GM12891 (cell line): ENCODE results near the gene GRB14.
"Not testable (repeated sequence)": the region's sequence is repeated elsewhere in the genome, so short reads cannot be mapped to it uniquely, and the experiment has no call there.

Experiments used
- DNase-seq: peaks from one replicate; pipeline ENCODE4 v3.0.0; 2011; ENCODE audit warnings: low spot score; ENCODE audit not compliant: insufficient read length
- FAIRE-seq: peaks from 2 replicates; lab custom pipeline; 2011; peaks lifted over from hg19 to GRCh38; lab: Jason Lieb, UNC
- PAX5 ChIP-seq: IDR thresholded peaks from 2 replicates; pipeline ENCODE4 v1.6.1; 2011; ENCODE audit warnings: low read length, moderate library complexity, mild to moderate bottlenecking; ENCODE audit not compliant: insufficient read depth, severe bottlenecking
- POLR2A ChIP-seq: IDR thresholded peaks from 2 replicates; pipeline ENCODE4 v1.6.1; 2011; ENCODE audit warnings: low read depth, low read length, control low read depth
- POLR2AphosphoS5 ChIP-seq: IDR thresholded peaks from 2 replicates; pipeline ENCODE4 v1.6.1; 2011; ENCODE audit warnings: low read depth, low read length, control low read depth
- POU2F2 ChIP-seq: IDR thresholded peaks from 2 replicates; pipeline ENCODE4 v1.6.1; 2011; ENCODE audit warnings: low read depth, mild to moderate bottlenecking, control low read depth, low read length, moderate library complexity
- SPI1 ChIP-seq: IDR thresholded peaks from 2 replicates; pipeline ENCODE4 v1.6.1; 2011; ENCODE audit warnings: low read depth, low read length, control low read depth
- TAF1 ChIP-seq: IDR thresholded peaks from 2 replicates; pipeline ENCODE4 v1.6.1; 2011; ENCODE audit warnings: low read depth, low read length, control low read depth

Gene GRB14

DNA sequence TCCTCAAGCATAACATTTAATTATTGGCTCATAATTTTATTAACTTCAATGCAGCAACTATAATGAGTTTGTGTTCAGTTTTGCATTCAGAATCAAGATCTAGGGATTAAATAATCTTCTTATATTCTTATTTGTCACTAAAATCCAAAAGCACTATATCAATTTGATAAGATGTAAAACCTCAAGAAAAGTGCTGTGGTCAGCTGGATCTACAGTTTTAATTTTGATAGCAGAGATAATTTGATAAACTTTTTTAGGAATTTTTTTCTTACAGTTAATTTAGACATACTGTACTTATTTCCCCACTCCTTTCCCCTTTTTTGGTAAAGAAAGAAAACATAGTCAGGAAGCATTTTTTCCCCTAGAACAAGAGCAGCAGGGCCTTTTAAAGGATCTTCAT, 146.4 kb downstream of the GRB14 start:
- FAIRE-seq = no peak
- no peak for DNase-seq
- TF ChIP-seq POLR2A (no peak), POU2F2 (no peak), SPI1 (no peak), PAX5 (no peak)

DNA sequence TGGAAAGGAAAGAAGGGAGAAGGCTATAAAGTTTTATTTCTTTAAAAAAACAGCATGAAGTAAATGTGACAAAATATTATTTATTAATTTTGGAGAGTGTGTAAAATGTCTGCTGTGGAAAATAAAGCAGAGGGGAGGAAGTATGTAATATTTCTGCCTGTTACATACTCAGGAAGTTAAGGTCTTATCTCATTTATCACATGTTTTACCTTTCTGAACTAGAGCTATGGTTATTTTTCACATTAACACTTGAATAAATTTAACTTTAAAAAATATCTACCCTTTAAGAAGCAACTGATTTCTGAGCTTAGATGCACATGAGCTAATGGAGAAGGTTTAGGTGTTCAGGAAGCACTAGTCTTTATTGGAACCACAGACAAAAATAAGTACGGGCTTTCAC, 148.3 kb downstream of the GRB14 start:
- TF ChIP-seq POU2F2 (no peak), POLR2AphosphoS5 (no peak), TAF1 (no peak), SPI1 (no peak), PAX5 (no peak), POLR2A (no peak)
- no peak for DNase-seq
- FAIRE-seq = no peak

DNA sequence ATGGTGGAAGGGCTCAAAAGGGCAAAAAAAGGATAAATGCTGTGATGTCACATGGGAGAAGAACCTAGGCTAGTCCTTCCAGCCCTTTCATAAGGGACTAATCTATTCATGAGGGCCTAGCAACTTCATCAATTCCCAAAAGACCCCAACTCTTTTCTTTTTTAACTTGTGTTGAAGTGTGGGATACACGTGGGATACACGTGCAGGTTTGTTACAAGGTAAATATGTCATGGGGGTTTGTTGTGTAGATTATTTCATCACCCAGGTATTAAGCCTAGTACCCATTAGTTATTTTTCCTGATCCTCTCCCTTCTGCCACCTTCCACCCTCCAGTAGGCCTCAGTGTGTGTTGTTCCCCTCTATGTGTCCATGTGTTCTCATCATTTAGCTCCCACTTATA, 156.2 kb downstream of the GRB14 start:
- FAIRE-seq, DNase-seq: not testable (repeated sequence)

DNA sequence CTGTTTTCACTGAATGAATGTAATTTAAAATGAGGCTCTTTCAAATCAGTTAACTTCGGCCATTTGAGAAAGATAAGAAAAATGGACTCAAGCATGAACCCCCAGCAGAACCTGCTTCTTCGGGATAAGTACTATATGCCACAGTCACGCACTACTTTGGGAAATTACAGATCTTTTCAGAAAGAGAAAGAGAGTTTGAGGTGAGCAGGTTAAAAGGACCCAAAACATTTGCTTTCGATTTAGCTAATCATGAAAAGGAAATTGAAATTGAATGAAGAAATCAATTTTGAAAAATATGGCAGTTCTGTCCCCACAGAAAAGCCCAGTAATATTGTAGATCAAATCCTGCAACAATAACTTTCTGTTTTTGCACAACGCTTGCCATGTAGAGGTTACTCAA, 156.9 kb downstream of the GRB14 start:
- TF ChIP-seq POU2F2 = no peak
- no peak for TF ChIP-seq POLR2A
- TF ChIP-seq POLR2AphosphoS5 = no peak
- TF ChIP-seq TAF1 = no peak
- TF ChIP-seq PAX5 = no peak
- no peak for TF ChIP-seq SPI1
- no peak for DNase-seq
- FAIRE-seq = no peak

DNA sequence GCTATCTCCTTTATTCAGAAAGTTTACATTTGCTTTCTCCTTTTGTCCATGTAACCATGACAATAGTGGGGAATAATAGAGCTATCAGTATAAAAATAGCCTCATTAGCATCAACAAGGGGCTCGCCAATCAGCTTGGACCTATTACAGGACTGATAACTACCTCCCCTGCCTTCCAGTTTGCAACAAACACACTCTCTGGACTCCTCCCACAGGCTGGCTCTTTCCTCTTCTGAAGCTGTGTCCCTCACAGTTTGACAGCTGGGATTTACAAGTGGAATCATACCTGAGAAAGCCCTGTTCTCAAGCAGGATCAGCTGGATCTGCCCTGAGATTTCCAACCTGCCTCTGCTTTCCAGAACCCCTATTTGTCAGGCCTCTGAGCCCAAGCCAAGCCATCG, 162.5 kb downstream of the GRB14 start:
- DNase-seq = no peak
- no peak for FAIRE-seq
- no peak for TF ChIP-seq SPI1
- no peak for TF ChIP-seq PAX5
- TF ChIP-seq POU2F2 = no peak
- TF ChIP-seq POLR2A = no peak
- TF ChIP-seq POLR2AphosphoS5 = no peak
- no peak for TF ChIP-seq TAF1

DNA sequence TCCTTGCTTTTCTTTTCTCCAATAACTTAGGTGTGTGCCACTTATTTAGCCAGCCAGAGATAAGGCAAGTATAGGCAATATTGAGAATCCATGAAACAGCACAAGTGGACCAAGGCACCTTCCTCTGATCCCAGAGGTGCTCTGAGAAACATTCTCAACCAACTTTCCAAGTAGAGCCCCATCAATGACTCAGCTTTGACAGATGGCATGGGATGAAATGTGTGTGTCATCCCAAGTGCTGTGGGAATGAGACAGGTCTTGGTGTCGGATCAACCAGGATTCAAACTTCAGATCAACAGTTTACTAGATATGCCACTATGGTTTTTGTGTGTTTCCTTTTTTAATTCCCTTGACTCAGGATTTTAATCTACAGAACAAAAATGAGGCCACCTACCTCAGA, 164.0 kb downstream of the GRB14 start:
- FAIRE-seq (no peak), DNase-seq (no peak)
- TF ChIP-seq POLR2A (no peak), PAX5 (no peak), SPI1 (no peak), TAF1 (no peak), POU2F2 (no peak), POLR2AphosphoS5 (no peak)

DNA sequence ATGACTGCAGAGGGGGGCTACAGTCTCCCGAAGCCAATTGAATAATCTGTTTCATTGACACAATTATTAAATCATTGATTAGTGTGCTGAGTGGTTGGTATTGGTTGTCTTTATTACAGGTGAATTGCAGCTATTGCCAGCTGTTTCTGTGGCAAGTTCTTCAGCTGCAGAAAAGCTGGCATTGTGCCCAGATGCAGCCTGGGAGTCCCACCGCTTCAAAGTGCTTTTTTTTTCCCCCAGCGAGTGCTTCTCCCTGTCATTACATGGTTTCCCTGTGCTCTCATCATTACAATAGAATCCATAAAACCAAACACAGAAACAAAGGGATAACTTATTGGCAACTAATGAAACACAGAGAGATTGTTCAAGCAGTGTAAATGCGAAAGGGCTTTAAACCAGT, 164.7 kb downstream of the GRB14 start:
- DNase-seq (no peak), FAIRE-seq (no peak)
- TF ChIP-seq POLR2AphosphoS5 (no peak), POU2F2 (no peak), TAF1 (no peak), SPI1 (no peak), PAX5 (no peak), POLR2A (no peak)

DNA sequence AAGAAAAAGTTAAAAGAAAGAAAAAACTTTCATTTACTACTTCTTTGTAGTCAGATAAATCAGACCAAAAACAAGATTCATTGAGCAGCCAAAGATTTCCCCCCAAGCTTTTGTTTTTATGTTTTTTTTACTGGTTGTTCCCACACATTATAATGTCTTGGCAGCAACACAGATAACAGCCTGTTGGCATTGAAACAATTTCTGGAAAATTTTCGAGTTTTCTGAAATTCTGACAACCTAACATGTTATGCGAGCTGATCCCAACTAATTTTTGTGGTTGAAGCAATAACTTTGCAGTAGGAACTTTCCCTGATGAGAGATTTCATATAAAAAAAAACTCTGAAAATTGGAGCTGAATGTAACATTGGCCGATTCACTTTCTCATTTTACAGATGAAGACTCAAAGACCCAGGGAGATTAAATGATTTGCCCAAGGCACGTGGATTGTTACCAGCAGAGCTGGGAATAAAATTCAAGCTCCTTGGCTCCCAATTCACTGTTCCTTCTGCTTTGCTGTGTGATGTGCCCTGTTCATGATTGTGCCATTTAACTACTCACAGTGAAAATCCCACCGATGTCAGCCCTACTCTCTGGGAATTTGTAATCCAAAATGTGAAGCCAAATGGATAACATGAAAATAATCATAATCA, 167.5 kb downstream of the GRB14 start:
- FAIRE-seq = no peak
- TF ChIP-seq POLR2AphosphoS5 = no peak
- no peak for TF ChIP-seq SPI1
- TF ChIP-seq TAF1 = no peak
- TF ChIP-seq PAX5 = no peak
- no peak for TF ChIP-seq POLR2A
- TF ChIP-seq POU2F2 = no peak
- no peak for DNase-seq

DNA sequence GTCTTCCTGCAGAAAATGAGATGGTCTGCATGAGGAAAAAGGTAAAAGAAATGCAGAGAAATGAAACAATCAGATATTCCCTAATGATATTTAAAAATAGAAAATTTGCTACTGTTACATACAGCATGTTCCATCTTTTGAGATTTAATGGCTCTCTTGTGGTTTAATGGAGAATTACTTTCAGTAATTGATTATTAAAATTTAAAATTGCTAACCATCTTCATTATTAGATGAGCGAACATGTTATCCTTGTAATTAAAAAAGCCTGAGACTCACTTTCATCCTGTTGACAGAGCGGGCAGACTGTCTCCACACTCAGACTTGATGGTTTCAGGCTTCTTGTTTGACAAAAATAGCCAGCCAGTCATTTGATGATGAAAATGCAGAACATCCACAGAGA, 171.0 kb downstream of the GRB14 start:
- FAIRE-seq (no peak), DNase-seq (no peak)
- TF ChIP-seq TAF1 (no peak), POLR2AphosphoS5 (no peak), SPI1 (no peak), POU2F2 (no peak), POLR2A (no peak), PAX5 (no peak)

DNA sequence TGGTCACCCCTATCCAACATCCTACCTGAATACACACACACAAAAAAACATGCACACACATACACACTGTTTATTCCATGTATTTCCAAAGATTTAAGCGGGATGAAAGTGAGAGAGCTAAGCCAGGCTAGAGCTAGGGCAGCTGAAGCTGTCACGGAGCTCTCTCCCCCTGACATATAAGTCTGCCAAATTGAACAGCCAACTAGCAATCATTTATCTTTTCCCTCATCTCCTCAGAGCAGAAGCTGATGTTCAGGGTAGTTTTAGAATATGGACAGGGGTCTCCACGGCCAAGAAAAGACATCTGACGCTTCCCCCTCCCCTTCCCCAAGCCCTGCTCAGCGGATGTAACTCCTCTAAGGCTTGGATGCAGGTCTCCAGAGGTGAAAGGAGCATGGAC, 171.6 kb downstream of the GRB14 start:
- TF ChIP-seq POLR2AphosphoS5 = no peak
- no peak for TF ChIP-seq PAX5
- no peak for TF ChIP-seq TAF1
- TF ChIP-seq SPI1 = no peak
- no peak for TF ChIP-seq POLR2A
- TF ChIP-seq POU2F2 = no peak
- no peak for DNase-seq
- no peak for FAIRE-seq

DNA sequence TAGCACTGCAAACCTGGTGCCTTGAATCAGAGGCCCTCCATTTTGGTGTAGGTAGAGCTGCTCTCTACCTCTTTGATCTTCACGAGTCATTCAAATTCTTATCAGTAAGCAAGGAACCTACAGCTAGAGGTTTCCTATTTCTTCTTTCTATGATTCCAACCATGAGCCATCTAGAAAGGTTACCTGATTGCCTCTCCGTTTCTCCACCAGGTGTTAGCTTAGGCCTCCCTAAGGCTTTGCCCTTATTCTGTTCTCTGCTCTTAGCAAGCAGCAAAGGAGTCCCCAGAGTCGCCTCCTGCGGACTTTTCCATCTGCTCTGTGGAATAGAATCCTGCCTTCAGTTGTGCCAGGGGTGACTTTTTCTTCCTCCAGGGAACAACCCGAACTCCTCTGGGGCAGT, 173.6 kb downstream of the GRB14 start:
- TF ChIP-seq SPI1 = no peak
- FAIRE-seq = no peak
- no peak for DNase-seq
